Activated CD8-positive, alpha-beta memory T cell treated with anti-CD3 and anti-CD28 coated beads, Interleukin-2, amount 50 U/mL, for 1 hour (primary cell): Measurements from ENCODE around the gene CEP72.
A peak's percentile ranks its signal among the peaks of the same experiment; 100 is the strongest.
"Not testable (repeated sequence)": the region's sequence is repeated elsewhere in the genome, so short reads cannot be mapped to it uniquely, and the experiment has no call there.

Source experiments
- DNase-seq: peaks from one replicate; pipeline ENCODE4 v3.0.0-alpha.2; 2020; ENCODE audit errors: extremely low read depth

The CEP72 gene

DNA sequence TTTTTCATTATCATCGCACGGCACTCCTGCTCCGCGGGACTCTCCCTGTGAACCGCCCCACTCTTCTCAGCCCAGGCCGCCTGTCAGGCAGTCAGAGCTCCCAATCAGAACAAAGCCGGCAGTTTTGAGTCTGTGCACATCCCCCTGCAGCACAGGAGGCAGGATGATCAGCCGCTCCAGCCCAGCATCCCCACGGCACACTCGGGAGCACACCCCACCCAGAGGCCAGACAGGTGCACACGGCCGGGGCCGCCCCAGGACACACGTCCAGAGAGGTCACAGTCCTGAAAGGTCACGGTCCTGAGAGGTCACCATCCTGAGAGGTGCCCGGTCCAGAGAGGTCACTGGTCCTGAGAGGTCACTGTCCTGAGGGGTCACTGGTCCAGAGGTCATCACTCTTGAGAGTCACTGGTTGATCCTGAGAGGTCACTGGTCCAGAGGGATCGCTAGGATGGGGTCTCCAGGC, 72.6 kb downstream of the CEP72 start:
- no peak for DNase-seq

DNA sequence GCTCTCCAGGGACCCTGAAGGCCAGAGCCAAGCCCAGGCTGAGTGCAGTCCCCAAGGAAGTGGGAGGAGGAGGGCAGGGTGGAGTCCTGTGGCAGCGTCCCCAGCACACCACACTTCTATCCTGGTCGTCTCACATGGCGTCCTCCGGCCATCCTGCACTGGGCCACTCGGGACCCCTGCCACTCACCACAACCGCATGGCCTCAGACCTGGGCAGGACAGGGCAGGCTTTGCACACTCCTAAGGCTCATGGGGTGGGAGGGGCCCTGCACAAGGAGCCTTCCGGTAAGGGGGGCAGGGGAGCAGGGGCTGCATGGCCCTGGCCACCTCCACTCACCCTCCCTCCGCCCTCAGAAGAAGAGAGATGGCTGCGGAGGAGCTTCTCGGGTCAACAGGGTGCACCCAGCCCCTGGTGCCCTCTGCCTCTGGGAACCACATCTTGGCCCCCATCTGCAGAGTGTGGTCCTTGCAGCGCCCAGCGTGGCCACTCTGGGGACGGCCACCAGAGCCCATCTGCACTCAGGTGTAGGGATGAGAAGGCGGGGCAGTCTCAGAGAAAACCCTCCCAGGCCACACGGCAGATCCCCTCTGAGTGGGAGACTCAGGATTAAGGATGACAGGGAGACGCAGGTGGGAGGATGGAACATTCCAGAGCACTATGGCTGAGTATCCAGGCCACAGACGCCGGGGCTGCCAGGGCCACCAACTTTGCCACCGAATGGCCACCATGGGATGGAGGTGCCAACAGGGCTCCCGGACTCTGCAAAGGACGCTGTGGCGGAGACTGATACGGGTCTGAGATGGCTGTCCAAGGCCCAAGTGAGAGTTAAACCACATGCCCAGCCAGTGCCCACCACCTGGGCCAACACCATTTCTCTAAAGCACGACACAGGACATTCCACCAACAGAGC, 73.4 kb downstream of the CEP72 start:
- no peak for DNase-seq

DNA sequence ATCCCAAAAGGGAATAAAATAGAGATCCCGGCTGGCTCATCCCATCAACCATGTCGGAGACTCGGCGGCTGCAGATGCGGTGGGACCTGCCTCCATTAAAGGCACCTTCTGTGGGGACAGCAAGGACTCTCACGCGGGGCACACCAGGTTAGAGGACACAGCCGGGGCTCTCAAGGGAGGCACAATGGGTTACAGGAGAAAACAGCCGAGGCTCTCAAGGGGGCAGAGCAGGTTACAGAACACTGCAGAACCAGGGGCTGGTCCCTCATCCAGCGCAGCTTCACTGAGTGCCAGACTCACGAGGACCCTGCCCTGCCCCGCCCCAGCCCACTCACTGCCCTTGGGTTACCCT, 74.0 kb downstream of the CEP72 start:
- not testable (repeated sequence) for DNase-seq

DNA sequence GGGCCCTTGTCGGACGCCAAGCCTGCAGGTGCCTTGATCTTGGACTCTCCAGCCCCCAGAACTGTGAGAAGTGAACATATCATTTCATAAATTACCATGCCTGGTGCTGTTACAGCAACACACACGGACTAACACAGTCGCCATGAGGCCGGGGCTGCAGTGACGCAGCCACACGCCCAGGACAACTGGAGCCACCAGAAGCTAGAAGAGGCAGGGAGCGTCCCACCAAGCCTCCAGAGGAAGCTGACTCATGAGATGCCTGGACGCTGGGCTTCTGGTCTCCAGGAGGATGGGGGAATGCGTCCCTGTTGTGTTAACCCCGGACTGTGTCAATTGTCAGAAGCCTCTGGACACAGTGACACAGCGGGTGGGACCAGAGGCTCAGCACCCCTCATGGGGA, 74.8 kb downstream of the CEP72 start:
- DNase-seq, result not testable (repeated sequence)

DNA sequence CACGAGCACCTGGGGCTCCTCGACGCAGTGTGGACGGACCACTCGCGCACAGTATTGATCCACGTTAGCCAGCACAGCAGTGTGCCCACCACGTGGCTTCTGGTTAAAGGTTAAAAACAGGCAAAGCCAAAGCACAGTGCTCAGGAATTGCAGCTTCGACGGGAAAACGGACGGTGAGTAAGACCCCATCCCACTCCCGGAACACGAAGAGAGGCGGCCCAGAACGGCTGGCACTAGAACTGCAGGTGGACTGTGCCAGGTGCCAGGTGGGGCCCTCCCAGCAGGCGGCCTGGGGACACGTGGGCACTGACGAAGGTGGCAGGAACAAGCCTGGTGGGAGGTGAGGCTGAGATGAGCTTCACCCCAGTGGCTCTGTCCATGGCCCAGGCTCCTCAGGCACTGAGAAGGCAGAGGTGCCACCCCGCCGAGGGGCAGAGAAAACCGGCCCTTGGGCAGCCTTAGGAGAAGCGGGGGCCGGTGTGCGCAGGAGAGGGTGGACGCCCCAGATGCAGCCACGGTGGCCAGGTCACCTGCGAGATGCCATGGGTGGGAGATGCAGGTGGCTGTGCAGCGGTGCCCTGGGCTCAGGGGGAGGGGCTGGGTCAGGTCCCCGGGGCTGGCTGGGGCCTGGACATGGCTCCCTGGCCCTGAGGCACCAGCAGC, 76.3 kb downstream of the CEP72 start:
- DNase-seq, result not testable (repeated sequence)

DNA sequence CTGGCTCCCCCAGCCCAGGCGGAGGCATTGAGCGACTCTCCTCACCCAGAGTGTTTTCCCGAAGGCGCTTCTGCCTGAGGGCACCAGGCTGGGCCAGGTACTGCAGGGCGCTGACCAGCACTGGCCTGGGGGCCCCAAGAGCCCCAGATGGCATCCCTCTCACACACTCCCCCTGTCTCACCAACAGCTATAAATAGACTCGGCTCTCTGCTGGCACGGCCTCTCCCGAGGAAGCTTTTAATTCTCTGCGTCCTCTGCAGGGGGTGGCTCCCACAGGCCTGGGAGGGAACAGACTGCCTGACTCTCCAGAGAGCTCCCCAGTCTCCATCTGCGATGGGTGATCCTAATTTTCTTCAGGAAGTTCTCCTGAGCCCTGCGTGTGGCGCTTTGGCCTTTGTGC, 78.2 kb downstream of the CEP72 start:
- not testable (repeated sequence) for DNase-seq

DNA sequence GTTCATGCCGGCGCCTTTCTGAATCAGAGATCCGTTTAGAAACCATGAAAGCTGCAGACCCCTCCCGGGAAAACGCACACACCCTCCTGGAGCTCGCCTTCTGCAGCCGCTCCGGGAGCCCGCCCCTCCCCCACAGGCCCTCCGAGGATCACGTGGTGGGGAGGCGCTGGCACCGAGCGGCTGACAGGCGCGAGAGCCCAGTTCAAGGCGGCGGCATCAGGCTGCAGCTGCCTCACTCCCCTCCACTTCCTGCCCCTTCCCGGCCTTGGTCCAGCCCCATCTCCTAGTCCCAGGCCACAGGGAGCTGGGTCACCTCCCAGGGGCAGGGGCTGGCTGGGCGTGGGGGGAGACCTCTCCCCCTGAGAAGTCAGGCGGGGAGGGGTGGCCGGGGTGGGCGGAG, 78.9 kb downstream of the CEP72 start:
- DNase-seq, result not testable (repeated sequence)

DNA sequence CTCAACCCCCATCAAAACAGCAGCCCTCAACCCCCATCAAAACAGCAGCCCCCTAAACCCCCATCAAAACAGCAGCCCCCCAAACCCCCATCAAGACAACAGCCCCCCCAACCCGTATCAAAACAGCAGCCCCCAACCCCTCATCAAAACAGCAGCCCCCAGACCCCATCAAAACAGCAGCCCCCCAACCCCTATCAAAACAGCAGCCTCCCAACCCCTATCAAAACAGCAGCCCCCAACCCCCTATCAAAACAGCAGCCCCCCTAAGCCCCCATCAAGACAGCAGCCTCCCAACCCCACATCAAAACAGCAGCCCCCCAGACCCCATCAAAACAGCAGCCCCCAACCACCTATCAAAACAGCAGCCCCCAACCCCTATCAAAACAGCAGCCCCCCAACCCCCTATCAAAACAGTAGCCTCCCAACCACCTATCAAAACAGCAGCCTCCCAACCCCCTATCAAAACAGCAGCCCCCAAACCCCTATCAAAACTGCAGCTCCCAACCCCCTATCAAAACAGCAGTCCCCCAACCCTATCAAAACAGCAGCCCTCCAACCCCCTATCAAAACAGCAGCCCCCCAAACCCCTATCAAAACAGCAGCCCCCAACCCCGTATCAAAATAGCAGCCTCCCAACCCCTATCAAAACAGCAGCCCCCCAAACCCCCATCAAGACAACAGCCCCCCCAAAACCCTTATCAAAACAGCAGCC, 79.8 kb downstream of the CEP72 start:
- DNase-seq, result no peak

DNA sequence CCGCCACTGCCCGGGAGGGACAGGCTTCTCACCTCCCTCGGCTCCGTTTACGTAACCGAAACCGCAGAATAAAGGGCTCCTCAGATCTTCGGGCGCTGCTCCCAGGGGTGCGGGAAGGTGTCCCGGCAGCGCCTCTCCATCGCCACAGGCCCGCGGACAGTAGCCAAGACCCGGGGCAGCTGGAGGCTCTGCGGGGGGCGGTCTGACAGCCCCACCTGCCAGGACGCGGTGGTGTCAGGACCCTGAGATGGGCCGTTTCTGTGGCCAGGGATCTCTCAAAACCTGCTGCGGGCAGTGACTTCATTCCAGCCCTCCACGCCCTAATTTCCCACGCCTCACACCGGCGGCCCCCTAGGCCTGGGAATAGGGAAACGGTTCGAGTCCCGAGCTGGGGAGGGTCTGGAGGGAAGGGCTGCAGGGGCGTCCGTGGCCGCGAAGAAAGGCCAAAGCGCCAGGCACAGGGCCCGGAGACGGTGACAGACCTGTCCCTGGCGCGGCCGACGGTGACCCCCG, 80.4 kb downstream of the CEP72 start:
- not testable (repeated sequence) for DNase-seq

DNA sequence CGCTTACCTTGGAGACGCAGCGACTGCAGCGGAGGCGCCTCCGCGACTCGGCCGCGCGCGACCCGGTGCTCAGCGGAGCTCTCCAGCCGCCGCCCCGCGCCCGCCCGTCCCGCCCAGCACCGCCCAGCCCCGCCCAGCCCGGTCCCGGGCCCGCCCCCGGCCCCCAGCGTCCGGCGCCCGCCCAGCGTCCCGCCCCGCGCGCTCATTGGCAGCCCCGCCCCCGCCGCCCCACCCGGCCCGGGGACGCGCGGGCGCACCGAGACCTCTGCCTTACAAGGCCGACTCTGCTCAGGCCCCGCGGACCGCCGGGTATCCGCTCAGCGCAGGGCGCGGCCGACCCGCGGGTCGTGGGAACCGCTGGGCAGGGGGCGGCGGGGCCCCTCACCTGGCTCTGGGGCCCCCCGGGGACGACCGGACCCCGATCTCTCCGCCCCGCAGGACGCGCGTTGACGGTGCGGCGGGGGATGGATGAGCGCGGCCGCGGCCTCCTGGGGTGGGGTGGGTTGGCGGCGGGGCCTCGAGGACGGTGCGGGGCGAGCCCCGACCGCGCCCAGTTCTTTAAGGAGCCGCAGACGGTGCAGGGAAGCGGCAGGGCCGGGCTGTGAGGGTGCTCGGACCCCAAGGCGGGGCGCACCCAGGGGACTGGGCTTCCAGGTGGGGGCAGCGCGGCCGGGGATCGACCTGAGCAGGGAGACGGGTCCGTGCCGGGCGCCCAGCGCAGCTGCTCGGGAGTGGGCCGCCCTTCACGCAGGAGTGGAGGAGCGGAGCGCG, 81.3 kb downstream of the CEP72 start, which contains the start of gene TPPP:
TPPP (minus strand) TSS at position 82 of the 771 bp plus-strand sequence. CDS start 15,292 bp downstream, outside the sequence.
- DNase-seq, result peak; percentile 29

DNA sequence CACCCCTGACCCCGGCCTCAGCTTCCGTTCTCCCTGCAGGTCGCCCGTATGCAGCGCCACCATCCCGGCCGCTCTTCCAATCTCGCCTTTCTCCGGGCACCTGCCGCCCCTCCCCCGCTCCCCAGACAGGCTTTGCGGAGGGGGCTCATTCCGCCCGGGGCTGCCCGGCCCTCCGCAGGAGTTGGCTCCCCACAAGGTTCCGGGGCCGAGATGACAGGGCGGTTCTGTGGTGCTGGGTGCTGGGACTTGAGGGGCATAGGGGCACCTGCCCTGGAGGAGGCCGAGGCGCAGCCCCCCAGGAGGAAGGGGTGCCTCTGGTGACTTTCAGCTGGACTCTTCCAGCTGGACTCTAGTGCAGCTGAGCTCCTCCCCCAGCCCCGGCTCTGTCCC, 81.9 kb downstream of the CEP72 start:
- not testable (repeated sequence) for DNase-seq

DNA sequence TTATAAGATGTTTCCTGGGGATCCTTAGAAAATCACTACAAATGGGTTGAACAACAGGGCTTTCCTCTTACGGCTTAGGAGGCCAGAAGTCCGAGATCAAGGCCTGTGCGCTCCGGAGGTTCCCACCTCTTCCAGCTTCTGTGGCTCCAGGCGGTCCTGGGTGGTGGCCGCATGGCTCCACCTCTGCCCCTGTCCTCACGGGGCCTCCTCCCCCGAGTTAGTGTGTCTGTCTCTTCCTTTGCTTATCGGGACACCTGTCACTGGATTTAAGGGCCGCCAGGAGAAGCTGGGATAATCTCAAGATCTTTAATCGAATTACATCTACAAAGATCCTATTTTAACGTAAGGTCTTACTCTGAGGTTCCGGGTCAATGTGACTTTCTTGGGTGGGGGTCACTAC, 83.3 kb downstream of the CEP72 start:
- not testable (repeated sequence) for DNase-seq

DNA sequence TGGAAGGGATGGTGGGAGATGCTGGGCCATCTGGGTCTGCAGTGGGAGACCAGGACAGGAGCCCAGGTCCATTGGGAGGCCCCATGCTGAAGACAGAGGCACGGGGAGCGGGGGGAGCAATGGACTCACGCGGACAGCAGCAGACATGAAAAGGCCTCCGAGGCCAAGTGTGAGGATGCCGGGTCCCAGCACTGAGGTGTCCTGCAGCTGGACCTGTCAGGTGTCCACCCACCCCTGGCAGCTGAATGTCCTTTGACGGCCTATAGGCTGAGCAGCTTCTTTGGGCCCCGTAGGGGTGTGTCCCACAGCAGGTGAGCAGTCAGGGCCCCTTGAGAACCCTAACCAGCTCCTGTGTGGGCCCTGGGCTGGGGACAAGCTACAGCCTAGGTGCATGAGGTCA, 84.1 kb downstream of the CEP72 start:
- not testable (repeated sequence) for DNase-seq

DNA sequence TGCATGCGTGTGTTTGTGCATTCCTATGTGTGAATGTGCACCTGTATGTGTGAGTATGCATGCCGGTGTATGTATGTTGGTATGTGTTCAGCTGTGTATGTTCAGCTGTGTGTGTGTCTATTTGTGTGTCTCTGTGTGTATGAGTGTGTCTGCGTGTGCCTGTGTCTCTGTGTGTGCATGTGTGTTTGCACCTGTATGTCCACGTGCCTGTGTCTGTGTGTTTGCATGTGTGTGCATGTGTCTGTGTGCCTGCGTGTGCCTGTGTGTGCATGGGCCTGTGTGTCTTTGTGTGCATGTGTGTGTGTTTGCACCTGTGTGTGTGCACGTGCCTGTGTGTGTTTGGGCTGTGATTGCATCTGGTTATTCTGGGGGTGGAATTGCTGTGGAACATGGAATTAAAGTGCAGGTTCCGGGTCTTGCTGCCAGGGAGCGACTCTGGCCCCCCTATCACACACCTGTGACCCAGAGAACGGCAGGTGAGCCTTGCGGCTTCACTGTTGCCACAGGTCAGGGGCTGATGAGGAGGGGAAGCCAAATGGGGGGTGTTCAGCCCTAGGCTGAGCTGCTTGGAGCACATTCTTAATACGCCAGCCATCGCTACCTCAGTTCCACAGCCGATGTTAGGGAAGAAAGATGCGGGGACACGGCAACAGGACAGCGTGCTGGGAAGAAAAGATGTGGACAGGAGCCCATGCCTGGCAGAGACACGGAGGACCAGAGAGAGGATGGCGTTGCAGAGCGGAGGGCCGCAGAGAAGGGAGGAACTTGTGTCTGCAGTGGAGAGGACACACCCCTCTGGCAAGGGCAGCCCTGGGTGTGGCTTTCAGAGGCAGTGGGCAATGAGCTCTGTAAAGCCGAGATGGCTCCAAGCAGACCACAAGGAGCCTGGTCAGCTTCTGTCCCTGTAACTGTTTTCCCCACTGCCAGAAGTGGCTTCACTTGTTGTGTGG, 84.9 kb downstream of the CEP72 start:
- DNase-seq, result not testable (repeated sequence)
